GM19043 (cell line): ENCODE results near the gene SYT9.

Source experiments
- ATAC-seq: cut with Tn5 transposase; IDR thresholded peaks from one replicate; pipeline ENCODE4 v1.9.1; 2021; ENCODE audit warnings: low read depth; ENCODE audit not compliant: unreplicated experiment

SYT9 gene

DNA sequence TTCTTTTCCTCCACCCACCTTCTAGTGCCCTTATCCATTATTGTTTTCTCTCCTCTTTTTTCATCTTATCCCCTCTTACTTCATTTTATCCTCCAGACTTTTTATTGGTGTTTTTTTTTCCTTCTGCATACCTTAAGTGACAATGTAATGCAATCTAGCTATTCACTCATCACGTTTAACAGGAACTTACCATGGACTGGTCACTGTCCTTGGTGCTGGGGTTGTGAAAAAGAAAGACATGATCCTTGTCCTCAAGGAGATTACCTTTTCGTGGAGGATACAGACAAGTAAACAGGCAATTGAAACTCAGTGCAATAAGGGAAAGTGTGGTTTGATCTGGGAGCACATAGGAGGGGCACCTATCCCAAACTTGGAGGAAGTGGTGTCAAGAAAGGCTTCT lies 20.7 kb downstream of the SYT9 start:
- ATAC-seq = no peak

- ATAC-seq = no peak
Measured at GRCh38 chr11:7275133-7275532, 23.4 kb downstream of the SYT9 start.

DNA sequence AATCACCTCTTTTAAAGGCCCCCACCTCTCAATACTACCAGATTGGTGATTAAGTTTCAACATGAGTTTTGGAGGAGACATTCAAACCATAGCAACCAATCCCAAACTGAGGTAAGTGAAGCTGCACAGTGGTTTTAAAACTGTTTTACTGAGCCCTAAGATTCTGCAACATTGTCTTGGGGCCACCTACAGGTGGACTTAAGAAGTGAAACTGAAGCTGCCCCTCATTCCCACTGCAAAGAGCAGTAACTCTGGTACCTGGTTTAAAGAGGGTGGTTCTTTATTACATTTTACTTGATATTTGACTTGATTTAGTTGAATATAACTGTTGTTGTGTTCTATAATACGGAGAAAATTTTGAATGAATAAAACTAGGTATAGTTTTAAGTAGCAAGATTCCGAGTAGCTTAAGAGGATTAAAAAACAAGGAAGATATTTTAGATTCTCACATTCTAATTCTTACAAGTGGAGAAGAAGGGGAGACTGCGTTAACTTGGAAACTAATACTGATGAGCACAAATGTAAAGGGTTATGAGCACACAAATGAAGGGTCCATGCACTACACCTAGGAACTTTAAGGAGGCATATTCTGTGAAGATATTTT lies 26.7 kb downstream of the SYT9 start:
- ATAC-seq = no peak

DNA sequence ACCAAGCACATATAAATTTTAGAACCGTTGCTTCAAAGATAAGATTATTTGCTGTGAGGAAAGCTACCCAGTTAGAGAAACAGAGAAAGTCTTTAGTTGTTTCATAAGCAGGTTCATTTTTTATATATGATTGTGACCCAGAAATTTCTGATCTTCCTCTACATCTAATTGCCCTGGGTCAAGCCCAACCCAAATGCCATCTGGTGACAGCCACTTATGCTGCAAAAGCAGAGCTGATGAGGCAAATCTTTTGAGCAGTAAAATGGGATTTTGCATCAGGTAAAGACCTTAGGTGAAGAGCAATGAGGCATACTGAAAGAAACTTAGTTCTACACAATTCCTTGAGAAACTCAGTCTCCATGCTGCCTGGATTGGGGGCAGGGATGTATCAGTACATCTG lies 28.0 kb downstream of the SYT9 start:
- ATAC-seq = no peak

GRCh38 chr11:7281079-7281478 lies 29.4 kb downstream of the SYT9 start:
- no peak for ATAC-seq

DNA sequence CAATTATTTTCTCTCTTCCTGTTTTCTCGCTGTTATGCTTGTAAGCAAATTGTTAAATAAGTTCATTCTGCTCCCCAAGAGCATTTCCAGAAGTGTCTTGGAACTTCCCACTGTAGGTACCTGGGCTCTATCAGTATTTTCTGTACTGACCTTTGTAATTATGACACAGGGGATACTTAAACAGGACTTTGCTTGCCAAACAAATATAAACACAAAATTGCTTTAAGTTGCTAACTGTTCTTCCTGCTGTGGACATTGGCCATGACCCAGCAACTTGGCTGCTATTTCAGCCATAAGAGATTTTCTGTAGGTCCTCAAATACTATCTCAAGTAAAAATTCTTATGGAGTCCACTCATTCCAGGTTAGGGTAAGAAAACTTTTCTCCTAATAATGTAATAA lies 30.1 kb downstream of the SYT9 start:
- no peak for ATAC-seq

- ATAC-seq = no peak
Measured at GRCh38 chr11:7286178-7286577, 34.5 kb downstream of the SYT9 start.

GRCh38 chr11:7291100-7291829 lies 39.6 kb downstream of the SYT9 start:
- no peak for ATAC-seq

GRCh38 chr11:7292922-7293321 lies 41.2 kb downstream of the SYT9 start:
- ATAC-seq = no peak

DNA sequence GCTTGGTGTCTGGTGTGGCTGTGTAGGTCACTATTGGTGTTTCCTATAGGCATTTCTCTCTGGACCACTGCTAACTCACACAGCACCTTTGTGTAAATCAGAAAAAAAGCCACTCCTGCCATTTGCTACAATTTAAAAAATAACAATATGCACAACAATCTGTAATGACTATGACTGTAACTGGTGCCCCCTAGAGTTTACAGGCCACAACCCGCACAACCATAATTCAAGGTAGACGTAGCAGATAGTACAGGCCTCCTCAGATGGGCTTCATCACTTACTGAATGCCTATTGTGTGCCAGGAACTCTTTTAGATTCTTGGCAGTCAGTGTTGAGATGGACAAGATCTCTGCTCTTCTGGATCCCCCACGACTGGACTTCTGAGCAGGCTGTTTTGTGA lies 47.7 kb downstream of the SYT9 start:
- no peak for ATAC-seq

GRCh38 chr11:7300281-7300680 lies 48.6 kb downstream of the SYT9 start:
- no peak for ATAC-seq

DNA sequence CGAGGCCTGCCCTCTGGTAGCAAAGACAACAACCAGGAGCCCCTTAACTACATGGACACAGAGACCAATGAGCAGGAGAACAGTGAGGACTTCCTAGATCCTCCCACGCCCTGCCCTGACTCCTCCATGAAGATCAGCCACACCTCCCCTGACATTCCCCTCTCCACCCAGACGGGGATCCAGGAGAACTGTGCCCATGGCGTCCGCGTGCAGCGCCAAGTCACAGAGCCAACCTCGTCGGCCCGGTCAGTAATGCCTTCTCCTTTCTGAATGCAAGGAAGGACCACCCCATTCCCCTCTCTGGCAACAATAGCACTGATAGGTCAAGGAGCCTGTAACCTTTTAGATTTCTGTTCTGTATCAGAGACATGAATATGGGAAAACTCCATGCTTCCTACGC lies 51.4 kb downstream of the SYT9 start:
- no peak for ATAC-seq

DNA sequence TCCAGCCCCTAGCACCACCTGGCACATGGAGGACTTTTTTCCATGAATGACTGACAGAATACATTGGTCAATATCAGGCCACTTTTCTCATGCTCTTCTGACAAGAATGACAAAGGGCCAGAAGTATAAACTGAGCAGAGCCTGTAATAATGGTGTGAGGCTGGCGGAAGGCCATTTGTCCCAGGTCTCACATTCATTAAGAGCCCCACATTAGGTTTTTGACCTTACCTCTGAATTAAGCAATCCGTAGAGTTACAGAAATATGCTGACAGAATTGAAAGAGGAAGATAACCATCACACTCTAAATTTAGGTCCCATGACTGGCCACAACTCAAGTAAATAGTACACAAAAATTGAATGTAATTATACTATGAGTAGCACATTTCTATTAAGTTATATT lies 55.2 kb downstream of the SYT9 start:
- ATAC-seq = no peak

DNA sequence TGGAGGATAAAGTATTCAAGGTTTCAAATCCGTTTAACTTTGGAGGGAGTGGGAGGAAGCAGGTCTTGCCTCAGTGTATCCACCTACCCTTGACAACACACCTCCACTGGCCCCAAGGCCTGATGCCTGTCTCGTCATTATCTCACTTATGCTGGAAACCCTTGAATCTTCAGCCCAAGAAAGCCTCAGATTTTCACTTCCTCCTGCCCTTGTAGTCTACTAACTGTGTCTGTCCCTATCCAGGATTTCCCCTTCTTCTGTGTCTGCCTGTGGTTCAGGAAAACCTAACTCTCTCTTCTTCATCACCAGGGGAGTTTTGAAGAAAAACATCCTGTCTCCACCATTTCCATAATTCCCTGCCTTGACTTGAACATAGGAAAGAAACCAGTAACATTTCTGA lies 56.1 kb downstream of the SYT9 start:
- no peak for ATAC-seq

- ATAC-seq = no peak
Measured at GRCh38 chr11:7311903-7312302, 60.2 kb downstream of the SYT9 start.

- no peak for ATAC-seq
Measured at GRCh38 chr11:7314811-7315604, 63.3 kb downstream of the SYT9 start.

DNA sequence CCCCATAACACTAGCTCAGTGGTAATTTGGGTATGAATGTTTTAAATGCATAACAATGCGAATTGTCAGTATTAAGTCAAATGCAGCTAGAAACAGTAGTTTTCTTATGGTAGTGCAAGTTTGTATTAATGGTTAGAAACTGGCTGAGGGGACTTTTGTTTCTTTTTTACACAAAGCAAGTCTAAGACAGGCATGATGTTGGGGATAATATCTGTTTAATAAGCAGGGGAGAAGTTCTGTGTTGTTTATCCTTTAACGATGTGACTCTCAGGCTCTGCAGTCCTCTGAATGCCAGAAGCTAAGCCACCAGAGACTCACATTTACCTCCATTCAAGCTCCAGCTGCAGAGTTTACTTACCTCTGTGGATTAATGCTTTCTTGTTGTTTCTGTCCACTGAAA lies 67.8 kb downstream of the SYT9 start:
- no peak for ATAC-seq

GRCh38 chr11:7320306-7320705 lies 68.6 kb downstream of the SYT9 start:
- no peak for ATAC-seq

GRCh38 chr11:7321473-7322450 lies 70.1 kb downstream of the SYT9 start:
- no peak for ATAC-seq

DNA sequence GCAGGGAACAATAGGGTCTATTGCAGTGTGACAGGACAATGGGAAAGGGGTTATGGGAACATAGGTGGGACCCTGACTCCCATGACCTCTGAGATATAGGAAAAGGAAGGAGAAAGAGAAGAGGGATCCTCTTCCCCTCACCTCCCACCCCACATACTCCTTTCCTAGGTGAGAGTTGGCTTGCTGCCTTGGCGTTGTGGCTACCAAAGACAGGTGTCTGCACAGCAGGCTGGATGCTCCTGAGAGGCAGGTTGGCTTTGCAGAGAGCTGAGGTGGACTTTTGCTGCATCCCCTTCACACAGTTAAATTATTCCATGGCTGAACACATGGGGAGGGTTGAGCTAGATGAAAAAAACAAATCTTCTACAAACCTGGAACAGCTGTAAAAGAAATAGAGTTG lies 80.7 kb downstream of the SYT9 start:
- ATAC-seq = no peak

GRCh38 chr11:7332962-7333361 lies 81.3 kb downstream of the SYT9 start:
- ATAC-seq = no peak
